Hematopoietic multipotent progenitor cell treated with erythropoietin and hydrocortisone succinate and interleukin-3 and kit ligand, for 17 days (in vitro differentiated cells): ENCODE results near the gene RNPS1.

Experiments used
- DNase-seq: peaks from one replicate; pipeline ENCODE4 v3.0.0-alpha.2; 2015; ENCODE audit warnings: low spot score

Gene RNPS1, protein sequence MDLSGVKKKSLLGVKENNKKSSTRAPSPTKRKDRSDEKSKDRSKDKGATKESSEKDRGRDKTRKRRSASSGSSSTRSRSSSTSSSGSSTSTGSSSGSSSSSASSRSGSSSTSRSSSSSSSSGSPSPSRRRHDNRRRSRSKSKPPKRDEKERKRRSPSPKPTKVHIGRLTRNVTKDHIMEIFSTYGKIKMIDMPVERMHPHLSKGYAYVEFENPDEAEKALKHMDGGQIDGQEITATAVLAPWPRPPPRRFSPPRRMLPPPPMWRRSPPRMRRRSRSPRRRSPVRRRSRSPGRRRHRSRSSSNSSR

DNA sequence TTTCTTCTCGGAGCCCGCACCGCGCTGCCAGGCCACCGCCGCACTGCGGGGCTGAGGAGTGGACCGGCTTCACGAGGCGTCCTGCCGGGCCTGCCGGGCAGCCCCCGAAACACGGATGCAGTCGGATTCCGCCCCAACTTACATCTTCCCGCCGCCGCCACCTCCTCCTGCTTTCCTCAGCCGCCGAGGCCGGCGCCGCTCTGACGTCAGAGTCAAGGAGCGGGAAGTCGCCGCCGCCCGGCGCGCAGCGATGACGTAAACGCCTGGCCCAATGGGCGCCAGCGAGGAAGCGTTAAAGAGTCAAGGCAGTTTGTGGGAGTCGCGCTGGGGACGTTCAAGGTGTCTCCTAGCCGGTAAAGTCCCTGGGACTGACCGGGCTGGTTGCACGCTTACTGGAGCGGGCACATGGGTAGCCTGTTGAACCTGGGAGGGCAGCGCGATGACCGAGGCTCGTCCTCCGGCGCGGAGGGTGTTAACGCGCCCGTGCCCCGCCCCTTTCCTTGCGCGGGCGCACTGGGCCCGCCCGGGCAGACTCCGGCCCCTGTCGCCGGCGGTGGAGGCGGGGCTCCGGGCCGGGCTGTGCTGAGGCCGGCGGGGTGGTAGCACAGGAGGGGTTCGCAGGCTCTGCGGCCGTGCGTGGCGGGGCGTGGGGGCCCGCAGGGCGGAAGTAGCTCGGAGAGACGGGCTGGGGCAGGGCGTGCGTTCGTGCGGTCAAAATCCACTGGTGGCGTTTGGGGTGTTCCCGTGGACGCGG lies at the start of gene RNPS1:
RNPS1 (minus strand) TSS at position 214 of the 754 bp plus-strand sequence. CDS start 3,483 bp downstream, outside the sequence.
- peak; percentile 97 for DNase-seq

DNA sequence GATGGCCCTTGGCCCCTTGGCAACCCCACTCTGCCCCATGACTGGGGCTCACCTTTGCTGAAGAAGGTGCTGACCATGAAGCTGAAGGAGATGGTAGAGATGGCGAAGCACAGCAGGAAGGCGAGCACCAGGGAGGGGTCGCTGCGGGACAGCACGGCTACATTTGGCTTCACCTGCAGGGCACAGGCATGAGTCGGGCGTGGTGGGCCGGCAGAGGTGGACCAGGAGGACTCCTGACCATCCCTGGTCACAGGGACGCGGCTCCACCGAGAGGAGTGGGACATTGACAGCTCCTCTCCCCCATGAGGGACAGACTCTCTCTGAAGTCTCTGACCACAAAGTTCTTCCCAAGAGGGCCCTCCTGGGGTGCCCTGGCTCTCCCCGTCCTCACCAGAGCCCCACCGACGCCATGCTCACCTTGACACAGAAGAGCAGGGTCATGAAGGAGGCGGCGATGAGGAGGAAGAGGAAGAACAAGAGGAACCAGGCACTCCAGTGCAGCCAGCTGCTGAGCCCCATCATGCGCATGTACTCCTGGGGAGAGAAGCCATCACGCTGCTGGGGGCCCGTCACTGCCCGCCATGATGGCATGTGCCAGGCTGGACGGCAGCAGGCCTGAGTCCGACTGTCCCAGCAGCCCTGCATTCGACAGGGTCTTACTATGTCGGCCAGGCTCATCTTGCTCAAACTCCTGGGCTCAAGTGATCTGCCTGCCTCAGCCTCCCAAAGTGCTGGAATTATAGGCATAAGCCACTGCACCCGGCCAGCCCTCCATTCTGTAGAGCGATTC lies 49.5 kb upstream of the RNPS1 start:
- DNase-seq = no peak

DNA sequence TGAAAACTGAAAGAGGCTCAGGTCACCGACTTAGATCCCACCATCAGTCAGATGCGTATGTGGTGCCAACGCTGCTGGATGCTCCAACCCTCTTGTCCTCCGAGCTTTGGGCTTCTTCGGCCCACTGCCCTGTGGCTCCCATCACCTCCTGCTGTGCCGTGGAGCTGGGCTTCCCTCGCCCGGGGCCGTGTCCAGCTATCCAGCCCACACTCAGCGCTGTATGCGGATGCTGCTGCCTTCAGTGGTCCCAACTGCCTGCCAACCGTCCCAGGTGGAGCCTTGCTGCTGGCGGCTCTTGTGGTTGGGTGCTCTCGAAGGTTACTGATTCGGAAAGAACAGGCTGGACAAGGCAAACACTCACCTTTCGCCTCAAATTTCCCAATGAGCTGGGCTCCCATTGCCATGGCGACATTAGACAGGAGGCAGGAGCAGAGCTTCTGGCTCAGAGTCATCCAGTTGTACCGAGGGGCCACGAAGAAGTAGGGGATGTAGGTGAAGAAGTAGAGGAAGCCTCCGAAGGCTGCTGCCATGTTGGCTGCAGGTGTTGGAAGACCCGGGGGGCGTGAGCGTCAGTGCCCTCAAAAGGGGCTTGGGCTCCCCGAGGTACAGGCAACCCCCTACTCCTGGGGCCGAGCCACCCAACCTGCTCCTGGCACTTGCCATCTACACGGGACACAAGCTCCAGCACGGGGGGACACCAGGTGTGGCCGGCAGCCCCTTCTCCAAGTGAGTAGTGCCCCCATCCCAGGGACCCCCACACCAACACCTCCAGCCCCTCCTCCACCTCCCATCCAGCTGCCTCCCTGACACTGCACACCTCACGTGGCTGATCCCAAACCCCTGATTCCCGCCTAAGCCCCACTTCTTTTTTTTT lies 40.4 kb upstream of the RNPS1 start:
- DNase-seq = no peak

DNA sequence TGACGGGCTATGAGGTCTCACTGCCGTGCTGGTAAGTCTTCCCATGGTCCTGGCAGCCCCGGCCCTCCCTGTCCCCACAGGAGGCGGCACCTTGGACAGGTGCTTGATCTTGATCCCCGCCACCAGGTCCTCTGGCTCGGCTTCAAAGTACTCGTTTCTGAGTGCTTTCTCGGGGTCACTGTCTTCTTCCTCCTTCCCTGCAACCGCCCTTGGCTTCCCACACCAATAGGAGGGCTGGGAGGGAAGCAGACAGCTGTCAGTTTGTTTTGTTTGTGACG lies 31.9 kb upstream of the RNPS1 start:
- no peak for DNase-seq

DNA sequence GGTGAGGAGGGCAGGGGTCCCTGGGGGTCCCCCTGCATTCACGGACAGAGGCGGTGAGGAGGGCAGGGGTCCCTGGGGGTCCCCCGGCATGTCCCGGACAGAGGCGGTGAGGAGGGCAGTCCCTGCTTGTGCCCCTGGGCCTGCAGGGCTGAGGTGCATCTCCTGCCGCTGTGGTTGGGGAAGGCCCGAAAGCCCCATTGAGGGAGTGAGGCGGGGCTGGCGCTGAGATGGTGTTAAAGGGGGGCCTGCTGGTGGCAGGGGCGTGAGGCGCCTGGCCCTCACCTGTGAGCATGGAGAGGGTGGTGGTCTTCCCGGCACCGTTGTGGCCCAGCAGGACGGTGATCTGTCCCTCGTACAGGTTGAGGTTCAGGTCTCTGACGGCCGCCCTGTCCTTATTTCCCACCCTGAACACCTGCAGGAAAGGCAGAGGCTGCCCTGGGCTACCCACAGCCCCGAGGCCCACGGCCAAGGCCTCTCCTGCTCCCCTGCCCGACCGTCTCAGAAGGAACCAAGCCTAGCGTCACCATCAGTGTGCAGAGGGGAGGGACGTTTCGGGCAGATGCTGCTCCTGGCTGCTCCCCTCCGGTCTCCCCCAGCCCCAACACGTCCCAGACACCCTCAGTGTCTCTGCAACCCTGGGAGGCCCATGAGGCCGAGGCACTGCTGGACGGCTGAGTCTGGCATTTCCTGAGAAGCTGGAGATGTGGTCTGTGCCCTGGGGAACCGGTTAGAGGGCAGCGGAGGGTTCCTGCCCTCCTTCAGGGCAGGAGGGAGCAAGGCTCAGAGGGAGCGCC lies 31.4 kb upstream of the RNPS1 start:
- no peak for DNase-seq

DNA sequence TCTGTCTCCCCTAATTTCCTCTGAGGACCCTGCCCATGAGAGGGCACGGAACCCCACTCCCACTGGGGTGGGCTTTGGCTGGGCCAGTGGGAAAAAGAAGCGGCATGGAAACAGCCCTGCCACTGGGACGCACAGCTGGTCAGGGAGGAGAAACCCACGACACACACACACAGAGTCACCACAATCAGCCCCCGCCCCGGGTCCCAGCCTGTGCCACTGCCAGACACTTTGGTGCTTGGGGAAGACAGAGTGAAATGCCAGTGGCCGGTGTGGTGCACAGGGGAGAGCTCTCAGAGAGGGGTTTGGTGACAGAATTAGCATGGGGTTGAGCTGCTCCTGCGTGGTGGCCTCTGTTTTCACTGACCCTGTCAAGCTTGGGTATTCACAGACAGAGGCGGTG lies 30.7 kb upstream of the RNPS1 start:
- DNase-seq = no peak

DNA sequence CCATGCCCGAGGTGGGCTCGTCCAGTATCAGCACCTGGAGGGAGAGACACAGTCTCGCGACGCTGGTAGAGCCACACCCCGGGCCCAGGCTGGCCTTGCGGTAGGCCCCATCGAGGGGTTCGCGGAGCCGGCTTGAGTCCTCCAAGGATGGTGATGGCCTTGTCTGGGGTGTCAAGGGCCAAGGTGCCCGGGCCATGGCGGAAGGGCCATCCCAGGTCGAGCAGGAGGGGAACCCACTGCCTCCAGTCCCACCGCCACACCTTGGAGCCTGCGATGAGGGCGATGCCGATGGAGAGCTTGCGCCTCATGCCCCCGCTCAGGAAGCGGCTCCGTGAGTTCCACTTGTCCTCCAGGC lies 29.6 kb upstream of the RNPS1 start:
- DNase-seq = no peak

DNA sequence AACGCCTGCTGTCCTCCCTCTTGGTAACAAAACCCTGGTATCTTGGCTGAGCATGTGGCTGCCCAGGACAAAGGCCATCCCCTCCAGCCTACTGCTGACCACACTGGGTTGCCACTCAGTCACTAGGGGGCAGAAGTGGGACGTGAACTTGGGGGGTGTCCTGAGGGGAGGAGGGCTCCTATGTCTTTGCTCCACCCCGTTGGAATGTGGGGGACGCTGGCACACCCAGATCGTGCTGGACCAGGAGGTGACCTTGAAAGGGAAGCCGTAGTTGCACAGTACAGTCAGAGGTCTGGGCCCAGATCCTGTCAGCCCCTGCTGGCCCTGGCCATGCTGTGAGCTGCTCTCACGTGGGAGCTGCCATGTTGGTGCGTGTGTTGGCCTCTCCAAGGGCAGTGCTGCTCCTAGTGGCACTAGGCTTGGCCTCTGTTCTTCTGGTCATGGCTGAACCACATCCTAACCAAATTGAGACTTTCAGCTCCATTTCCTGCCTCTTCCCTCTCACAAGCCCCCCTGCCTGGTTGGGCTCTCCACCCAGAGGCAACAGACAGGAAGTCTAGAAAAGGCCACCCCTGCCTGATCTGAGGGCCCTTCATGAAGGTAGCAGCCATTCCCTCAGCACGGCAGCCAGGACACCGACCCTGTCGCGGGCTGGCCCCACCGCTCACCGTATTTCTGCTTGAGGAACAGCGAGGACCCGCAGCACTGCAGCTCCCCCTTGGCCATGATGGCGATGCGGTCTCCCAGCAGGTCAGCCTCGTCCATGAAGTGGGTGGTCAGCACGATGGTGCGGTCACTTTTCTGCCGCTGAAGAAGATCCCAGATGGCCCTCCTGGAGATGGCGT lies 29.0 kb upstream of the RNPS1 start:
- peak; percentile 14 for DNase-seq

DNA sequence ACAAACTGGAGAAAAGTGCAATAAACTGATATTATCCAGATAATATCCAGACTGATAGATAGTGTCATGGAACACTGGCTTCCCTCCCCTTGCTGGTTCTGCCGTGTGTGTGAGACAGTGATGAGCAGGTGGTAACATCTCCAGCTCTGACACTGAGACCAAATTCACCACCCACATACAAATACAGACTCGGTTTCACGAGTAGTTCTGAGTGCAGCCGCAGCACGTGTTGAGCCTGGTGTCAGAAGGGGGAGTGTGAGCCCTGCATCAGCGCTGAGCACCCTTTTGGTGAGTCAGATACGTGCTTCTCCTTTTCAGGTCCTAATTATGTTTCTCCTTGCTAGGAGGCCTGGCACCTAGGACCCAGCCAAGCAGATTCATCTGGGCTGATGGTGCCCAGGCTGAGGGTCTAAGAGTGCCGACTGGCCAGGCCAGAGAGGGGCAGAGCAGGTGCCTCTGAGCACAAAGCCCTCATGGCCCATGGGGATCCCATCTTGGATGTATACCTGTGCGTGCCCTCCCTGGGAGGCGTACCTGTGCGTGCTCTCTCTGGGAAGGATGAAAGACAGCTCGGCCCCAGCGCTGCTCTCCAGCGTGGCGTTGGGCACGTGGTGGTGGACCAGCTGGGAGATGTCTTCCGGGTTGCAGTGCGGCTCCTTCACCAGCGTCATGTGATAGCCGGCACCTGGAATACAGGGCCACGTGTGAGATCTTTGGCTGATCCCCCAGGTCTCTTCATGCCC lies 27.3 kb upstream of the RNPS1 start:
- no peak for DNase-seq

DNA sequence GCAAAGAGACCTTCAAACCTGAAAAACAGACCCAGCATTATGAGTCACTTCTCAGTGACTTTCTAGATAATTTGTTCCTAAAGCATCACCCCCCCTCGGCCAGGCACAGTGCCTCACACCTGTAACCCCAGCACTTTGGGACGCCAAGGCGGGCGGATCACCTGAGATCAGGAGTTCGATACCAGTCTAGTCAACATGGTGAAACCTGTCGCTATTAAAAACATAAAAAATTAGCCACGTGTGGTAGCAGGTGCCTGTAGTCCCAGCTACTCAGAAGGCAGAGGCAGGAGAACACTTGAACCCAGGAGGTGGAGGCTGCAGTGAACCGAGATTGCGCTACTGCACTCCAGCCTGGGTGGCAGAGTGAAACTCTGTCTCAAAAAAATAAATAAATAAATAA lies 24.3 kb upstream of the RNPS1 start:
- DNase-seq = no peak

DNA sequence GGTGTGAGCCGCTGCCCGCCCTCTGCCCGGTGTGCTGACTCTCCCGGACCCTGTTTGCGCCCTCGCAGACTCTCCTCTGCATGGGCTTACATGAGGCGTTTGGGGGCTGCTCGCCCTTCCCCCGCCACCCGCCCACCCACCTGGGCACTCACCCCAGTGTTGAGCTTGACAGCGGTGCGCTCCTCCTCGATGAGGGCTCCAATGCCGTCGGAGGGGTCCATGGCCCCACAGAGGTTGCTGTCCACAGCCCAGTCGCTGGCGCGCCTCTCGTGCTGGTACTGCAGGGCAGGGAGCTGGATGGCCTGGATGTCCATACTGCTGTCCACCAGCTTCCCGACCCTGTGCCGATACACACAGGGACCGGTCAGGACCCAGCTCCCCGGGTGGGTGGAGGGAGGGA lies 21.4 kb upstream of the RNPS1 start:
- DNase-seq = no peak

DNA sequence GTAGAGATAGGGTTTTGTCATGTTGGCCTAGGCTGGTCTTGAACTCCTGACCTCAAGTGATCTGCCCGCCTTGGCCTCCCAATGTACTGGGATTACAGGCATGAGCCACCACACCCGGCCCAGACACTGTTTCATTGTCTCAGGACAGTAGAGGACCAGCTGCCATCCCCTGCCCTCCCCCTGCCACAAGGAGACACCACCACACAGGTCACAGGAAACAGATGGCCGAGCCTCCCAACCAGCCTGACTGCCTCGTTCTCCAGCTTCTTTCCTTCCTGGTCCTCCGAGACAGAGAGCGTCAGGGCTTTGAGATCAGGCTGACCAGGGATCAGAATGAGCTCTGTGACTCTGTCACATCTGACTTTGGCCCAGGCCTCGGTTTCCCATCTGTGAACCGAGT lies 20.8 kb upstream of the RNPS1 start:
- DNase-seq = no peak

DNA sequence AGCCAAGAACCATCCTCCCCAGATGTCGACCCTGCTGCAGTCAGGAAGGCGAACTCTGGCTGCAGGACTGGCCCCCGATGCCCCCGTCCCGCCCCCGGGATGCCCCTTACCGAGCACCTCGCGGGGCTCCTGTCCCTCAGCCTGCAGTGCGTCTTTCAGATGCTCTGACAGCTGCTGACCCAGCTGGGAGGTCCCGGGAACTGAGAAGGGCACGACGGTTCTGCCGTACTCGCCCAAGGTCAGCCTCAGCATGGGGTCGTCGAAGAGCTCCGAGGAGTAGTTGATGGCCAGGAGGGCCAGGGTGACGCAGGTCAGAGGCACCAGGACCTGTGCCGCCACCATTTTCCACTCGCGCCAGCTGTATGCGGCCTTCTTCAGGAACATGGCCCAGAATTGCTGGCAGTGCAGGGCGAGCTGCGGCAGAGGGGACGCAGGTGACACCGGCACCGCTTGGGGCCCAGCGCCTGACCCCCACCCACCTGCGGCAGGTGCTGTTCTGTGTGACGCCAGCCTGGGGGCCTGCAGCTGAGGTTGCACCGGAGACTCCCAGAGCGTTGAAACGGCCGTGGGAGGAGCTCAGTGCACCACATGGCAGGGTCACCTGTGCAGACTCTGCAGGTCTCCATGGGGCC lies 20.1 kb upstream of the RNPS1 start:
- no peak for DNase-seq

DNA sequence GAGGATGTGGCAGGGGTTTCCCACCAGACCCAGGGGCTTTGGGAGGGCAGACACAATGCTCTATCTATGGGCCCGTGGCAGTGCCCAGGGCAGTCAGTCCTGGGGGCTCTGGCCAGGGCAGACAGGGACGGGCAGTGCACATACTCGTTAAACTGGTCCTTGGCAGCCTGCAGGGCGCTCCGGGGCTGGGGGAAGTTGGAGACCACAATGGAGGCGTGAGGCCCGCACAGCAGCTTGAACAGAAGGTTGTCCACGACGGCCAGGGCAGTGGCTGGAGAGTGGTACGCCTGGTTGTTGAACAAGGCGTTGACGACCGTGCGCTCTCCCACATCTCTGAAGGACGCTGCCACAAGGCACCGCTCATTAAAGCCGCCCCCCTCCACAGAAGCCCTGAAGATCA lies 18.6 kb upstream of the RNPS1 start:
- no peak for DNase-seq

DNA sequence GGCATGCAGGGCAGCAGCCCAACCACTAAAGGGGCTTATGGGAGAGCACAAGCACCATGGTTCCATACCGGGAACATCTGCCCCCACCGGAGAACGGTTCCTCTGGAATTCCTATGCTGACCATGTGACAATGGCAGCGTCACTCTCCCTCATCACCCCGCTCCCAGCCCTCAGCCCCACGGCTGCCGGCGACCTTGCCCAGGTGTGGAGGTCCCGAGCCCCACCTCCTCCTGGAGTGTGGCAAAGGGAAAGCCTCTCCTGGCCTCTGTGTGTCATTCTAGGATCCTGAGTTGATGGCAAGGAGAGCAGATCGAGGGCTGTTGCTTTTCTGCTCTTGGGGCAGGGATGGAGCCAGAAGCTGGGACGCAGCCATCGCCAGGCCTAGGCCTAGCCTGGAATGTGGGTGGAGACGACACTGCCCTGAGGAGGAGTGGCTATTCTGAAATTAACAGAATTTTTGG lies 17.8 kb upstream of the RNPS1 start:
- DNase-seq = no peak

DNA sequence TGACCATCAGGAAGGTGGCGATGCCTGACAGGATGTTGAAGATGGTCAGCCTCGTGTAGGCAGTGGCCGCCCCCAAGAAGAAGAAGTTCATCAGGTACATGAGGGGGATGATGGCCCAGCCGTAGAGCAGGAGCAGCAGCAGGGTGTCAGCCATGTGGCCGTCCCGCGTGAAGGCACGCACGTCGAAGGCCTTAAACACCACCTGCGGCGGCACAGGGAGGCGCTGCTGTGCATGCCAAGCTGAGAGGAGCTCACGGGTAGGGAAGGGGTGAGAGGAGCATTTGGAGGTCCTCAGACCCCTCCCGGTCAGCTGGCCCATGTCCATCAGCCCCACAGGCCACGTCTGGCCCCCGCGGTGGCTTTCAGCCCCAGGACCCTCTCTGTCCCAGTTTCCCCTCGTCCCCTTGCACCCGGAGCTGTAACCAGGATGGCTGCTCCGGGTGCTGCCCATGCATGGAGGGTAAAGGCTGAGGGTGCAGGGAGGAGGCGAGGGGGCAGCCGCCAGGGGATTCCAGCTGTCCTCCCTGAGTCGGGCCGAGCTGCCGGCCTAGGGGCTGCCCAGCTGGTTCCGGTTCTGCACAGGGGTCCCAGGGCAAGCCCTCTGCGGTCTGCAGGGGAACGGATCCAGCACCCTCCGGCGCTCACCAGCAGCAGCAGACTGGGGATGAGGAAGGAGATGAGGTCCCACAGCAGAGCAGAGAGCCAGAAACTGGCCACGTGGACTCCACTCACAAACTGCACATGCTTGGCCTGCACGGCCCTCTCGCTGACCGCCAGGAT lies 17.1 kb upstream of the RNPS1 start:
- no peak for DNase-seq

DNA sequence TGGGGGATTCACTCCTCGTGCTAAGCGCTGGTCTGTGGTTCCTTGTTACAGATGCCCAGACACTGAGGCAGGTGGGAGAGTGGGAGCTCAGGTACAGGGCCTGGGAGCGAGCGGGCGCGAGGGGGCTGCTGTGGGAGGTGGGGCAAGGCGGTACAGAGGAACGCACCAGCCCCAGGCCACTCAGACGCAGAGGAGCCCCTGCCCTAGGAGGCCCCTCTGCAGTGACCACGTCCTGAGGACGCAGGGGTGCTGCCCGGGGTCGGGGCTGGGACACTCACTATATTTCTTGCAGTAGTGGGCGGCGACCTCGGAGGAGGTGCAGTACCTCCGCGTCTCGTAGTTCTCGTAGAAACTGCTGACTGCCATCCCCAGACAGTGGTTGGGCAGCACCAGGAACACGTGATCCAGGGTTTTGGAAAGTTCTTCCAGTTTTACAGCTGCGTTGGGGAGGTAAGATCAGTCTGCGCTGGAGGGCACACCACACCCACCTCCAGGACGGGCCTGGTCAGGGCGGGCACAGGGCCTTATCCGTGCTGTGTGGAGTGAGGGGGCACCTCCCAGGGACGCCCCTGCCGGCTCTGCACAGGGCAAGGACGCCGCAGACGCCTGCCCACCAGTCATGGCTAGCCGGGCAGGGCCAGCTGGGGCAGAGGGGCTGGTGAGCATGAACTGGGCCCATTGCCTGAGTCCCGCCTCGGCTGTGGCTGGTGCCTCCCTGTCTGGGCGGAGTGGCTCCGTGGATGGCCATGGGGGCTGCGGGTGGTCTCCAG lies 16.3 kb upstream of the RNPS1 start:
- no peak for DNase-seq
